ENCODE data around the gene WDFY4. TPM values are rescaled to one million over a fixed set of nuclear protein-coding genes. Genes with fewer than 3 reads are reported as not detected.

Gene WDFY4
- total and polyA plus RNA-seq, 4 experiments from 2014 or later = 0.29 to 1.00 (median 0.81) TPM; not detected in 1

DNA sequence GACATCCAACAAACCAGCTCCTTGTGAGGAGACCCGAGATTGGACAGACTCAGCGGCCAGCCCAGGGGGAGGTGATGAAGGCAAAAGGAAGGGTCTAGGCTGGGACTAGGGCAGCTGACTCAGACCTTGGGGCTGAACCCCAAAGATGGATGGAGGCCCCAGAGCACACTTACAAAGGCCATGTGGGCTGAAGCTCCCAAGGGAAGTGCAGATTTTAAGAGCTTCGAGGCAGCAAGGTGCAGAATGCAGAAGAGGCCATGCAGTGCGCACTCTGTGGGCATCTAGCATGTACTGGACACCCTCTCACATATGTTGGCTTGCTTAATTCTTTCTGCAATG is 11.8 kb downstream of the WDFY4 start:
- Histone ChIP-seq H3K4me3 (ENCODE audit: low read length in 2 of 2) (no peak overlapping the region), H3K9me3 (ENCODE audit: control insufficient read depth in 1 of 2, low read length in 2 of 2) (no peaks in the 10 kb centered on the region), H3K27me3 (ENCODE audit: insufficient read depth, low read length) (no peaks in the 10 kb centered on the region), H3K36me3 (ENCODE audit: insufficient read depth, low read length) (no peaks in the 10 kb centered on the region), H3K27ac (ENCODE audit: low read depth, low read length) (no peak overlapping the region), H3K4me1 (ENCODE audit: insufficient read depth, low read length) (no peaks in the 10 kb centered on the region)
- CTCF ChIA-PET (ENCODE audit: partially characterized antibody) = no interaction called here
- intact Hi-C loops (cut with micrococcal nuclease) = no loop called here
- no peaks in the 10 kb centered on the region for H3K9me3 Mint-ChIP-seq
- no peaks in the 10 kb centered on the region for H3K36me3 Mint-ChIP-seq
- H3K27ac Mint-ChIP-seq = no peak overlapping the region
- no peaks in the 10 kb centered on the region for H3K4me1 Mint-ChIP-seq
- no peak for DNase-seq
- peaks cover 1 to 7% of the 10 kb centered on the region in 2 donors for H3K27me3 Mint-ChIP-seq
- H3K4me3 Mint-ChIP-seq = no peak overlapping the region
- POLR2A ChIA-PET (ENCODE audit: partially characterized antibody) = no interaction called here

DNA sequence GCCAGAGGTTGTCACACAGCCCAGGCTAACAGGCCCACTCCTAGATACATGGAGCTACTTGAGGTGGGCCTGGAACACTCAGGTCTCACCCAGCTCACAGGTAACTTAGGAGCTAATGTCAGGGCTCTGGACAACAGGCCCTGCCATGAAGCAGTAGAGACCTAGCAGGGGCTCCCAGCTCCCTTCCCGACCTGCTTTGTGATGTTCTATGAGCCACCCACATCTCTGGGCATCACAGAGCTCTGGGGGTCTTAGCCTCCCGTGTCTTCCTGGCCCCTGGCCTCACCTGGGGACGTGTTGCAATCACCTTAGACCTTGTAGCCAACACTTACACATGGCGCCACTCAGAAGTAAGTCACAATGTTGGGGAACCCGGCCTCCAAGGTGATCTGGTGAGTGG is 12.4 kb downstream of the WDFY4 start:
- H3K36me3 Mint-ChIP-seq = no peaks in the 10 kb centered on the region
- no peaks in the 10 kb centered on the region for H3K4me1 Mint-ChIP-seq
- no peaks in the 10 kb centered on the region for H3K9me3 Mint-ChIP-seq
- H3K4me1 ChIP-seq (ENCODE audit: insufficient read depth, low read length) = no peaks in the 10 kb centered on the region
- CTCF ChIA-PET (ENCODE audit: partially characterized antibody) = no interaction called here
- no peaks in the 10 kb centered on the region for H3K36me3 ChIP-seq (ENCODE audit: insufficient read depth, low read length)
- no peaks in the 10 kb centered on the region for H3K27me3 ChIP-seq (ENCODE audit: insufficient read depth, low read length)
- no peak overlapping the region for H3K4me3 Mint-ChIP-seq
- intact Hi-C loops (cut with micrococcal nuclease) = no loop called here
- H3K27ac ChIP-seq (ENCODE audit: low read depth, low read length) = no peak overlapping the region
- H3K9me3 ChIP-seq (ENCODE audit: control insufficient read depth in 1 of 2, low read length in 2 of 2) = no peaks in the 10 kb centered on the region
- no peak overlapping the region for H3K4me3 ChIP-seq (ENCODE audit: low read length in 2 of 2)
- no peak for DNase-seq
- H3K27ac Mint-ChIP-seq = no peak overlapping the region
- H3K27me3 Mint-ChIP-seq = peaks cover 0 to 7% of the 10 kb centered on the region in 2 donors
- POLR2A ChIA-PET (ENCODE audit: partially characterized antibody) = no interaction called here

DNA sequence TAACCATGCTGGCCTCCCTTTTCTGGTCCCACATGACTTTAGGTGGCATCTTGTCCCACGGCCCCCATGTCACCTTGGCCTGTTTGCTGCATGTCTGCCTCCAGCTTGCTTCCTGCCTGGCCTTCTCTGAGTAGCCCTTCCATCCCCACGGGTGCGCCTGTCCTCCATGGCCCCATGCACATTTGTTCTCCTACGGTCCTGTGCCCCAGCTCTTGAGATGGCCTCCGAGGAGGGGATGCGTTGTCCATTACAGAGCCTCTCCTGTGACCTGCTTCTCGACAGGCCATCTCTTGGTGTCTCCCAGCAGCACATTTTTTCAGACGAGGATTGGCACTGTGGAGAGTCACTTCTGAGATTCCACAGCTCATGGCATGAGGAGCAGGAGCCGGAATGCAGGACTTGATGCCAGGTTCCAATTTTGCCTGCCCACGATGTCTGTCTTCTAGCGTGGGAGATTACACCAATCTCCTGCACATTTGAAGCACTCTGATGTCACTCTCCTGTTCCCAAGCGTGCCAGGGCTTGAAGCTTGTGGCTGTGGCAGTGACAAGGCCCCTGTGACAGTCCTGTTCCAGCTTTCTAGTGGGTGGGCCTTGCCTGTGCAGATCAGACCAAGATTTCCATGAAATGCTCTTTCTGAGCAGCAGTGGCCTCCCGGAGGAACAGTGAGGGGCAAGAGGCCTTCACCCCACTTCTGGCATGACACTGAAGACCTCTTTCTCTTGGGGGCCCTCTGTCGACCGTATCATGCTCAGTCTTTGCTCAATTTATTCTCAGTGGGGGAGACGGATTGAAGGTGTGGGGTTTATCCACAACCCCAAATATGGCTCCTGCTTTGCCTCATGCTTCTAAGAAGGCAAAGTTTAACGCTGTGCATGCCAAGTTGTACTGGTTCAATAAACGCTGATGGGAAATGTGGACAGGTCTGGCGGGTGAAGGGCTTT is 13.4 kb downstream of the WDFY4 start:
- intact Hi-C loops (cut with micrococcal nuclease) = no loop called here
- POLR2A ChIA-PET (ENCODE audit: partially characterized antibody) = no interaction called here
- Mint-ChIP-seq H3K36me3 (no peaks in the 10 kb centered on the region), H3K4me1 (no peaks in the 10 kb centered on the region), H3K9me3 (no peaks in the 10 kb centered on the region), H3K4me3 (no peak overlapping the region), H3K27me3 (peaks cover 0 to 7% of the 10 kb centered on the region in 2 donors), H3K27ac (no peak overlapping the region)
- DNase-seq = no peak
- no peaks in the 10 kb centered on the region for H3K4me1 ChIP-seq (ENCODE audit: insufficient read depth, low read length)
- H3K27me3 ChIP-seq (ENCODE audit: insufficient read depth, low read length) = no peaks in the 10 kb centered on the region
- H3K9me3 ChIP-seq (ENCODE audit: control insufficient read depth in 1 of 2, low read length in 2 of 2) = no peaks in the 10 kb centered on the region
- no peak overlapping the region for H3K27ac ChIP-seq (ENCODE audit: low read depth, low read length)
- CTCF ChIA-PET (ENCODE audit: partially characterized antibody) = no interaction called here
- no peak overlapping the region for H3K4me3 ChIP-seq (ENCODE audit: low read length in 2 of 2)
- H3K36me3 ChIP-seq (ENCODE audit: insufficient read depth, low read length) = no peaks in the 10 kb centered on the region

DNA sequence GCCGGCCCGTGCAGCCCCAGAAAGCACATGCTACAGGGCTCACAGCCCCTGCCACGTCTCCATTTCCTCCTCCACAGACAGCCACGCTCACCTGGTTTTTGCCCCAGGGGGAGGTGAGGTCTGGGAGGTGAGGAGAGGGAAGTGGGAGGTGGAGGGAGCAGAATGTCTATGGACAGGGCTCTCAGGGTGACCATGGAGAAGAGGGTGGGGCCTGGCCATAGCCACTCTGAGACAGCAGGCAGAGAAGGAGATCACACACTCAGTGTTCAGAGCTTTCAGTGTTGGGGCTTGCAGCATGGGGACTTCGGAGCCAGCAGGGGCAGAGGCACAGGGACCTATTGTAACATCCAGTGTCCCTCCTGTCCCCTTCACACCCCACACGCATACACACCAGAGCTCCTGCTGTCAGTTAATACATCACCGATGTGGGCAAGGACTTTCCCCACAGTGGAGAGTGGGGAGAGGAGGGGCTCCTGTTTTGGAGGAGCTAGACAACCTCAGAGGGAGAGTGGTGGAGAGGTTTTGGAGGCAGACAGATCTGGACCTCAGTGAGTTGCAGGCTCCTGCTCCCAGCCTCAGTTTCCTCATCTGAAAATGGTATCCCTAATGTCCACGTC is 14.4 kb downstream of the WDFY4 start:
- Mint-ChIP-seq H3K36me3 (no peaks in the 10 kb centered on the region), H3K27ac (no peak overlapping the region), H3K27me3 (peaks cover 0 to 7% of the 10 kb centered on the region in 2 donors), H3K4me1 (no peaks in the 10 kb centered on the region), H3K9me3 (no peaks in the 10 kb centered on the region), H3K4me3 (no peak overlapping the region)
- no peak for DNase-seq
- no peaks in the 10 kb centered on the region for H3K27me3 ChIP-seq (ENCODE audit: insufficient read depth, low read length)
- intact Hi-C loops (cut with micrococcal nuclease) = no loop called here
- H3K27ac ChIP-seq (ENCODE audit: low read depth, low read length) = no peak overlapping the region
- no peaks in the 10 kb centered on the region for H3K9me3 ChIP-seq (ENCODE audit: control insufficient read depth in 1 of 2, low read length in 2 of 2)
- no peaks in the 10 kb centered on the region for H3K36me3 ChIP-seq (ENCODE audit: insufficient read depth, low read length)
- ChIA-PET CTCF (ENCODE audit: partially characterized antibody) (no interaction called here), POLR2A (ENCODE audit: partially characterized antibody) (no interaction called here)
- no peaks in the 10 kb centered on the region for H3K4me1 ChIP-seq (ENCODE audit: insufficient read depth, low read length)
- H3K4me3 ChIP-seq (ENCODE audit: low read length in 2 of 2) = no peak overlapping the region

DNA sequence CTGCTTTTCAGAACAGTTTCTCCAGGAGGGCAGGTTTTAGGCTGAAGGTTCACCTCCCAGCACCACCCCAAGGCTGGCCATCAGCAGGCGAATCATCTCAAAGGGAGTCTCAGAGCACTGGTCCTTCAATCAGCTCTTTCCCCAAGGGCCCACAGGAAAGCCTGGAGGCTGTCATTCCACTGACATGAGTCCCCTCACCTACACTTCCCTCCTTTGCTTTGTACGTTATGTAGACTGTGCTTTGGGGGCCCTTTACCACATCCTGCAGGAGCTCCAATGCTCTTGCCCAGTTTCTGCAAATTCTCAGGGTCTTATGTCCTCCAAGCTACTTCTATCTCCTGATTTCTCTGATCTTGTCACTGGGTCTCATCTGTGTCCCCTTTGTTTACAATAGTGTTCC is 15.4 kb downstream of the WDFY4 start:
- H3K27ac Mint-ChIP-seq = no peak overlapping the region

DNA sequence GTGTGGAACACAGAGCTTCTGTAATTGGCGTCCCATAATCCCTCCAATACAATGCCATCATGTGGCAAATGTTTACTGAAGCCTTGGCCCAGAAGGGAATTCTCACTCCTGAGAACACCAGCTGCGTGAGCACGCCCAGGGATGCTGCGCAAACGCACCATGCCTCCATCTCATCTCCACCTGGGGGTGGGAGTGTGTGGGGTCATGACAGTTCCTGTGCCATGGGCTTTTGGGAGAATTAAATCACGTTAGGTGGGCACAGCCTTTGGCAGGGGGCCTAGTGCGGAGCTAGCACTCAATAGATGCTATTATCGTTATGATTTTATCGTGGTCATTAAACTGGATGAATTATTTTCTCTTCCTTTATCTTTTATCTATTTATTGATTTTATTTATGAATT is 15.8 kb downstream of the WDFY4 start:
- ChIA-PET POLR2A (ENCODE audit: partially characterized antibody) (no interaction called here), CTCF (ENCODE audit: partially characterized antibody) (no interaction called here)
- Histone ChIP-seq H3K27me3 (ENCODE audit: insufficient read depth, low read length) (no peaks in the 10 kb centered on the region), H3K27ac (ENCODE audit: low read depth, low read length) (no peak overlapping the region), H3K4me3 (ENCODE audit: low read length in 2 of 2) (no peak overlapping the region), H3K9me3 (ENCODE audit: control insufficient read depth in 1 of 2, low read length in 2 of 2) (no peaks in the 10 kb centered on the region), H3K4me1 (ENCODE audit: insufficient read depth, low read length) (no peaks in the 10 kb centered on the region), H3K36me3 (ENCODE audit: insufficient read depth, low read length) (no peaks in the 10 kb centered on the region)
- no peak overlapping the region for H3K27ac Mint-ChIP-seq
- intact Hi-C loops (cut with micrococcal nuclease) = no loop called here
- no peaks in the 10 kb centered on the region for H3K9me3 Mint-ChIP-seq
- DNase-seq = no peak
- H3K4me3 Mint-ChIP-seq = no peak overlapping the region
- H3K36me3 Mint-ChIP-seq = no peaks in the 10 kb centered on the region
- peaks cover 0 to 5% of the 10 kb centered on the region in 2 donors for H3K27me3 Mint-ChIP-seq
- H3K4me1 Mint-ChIP-seq = no peaks in the 10 kb centered on the region

More for the DNA sequence above, 15.4 kb downstream of the WDFY4 start:
- H3K36me3 Mint-ChIP-seq = no peaks in the 10 kb centered on the region
- Histone ChIP-seq H3K27ac (ENCODE audit: low read depth, low read length) (no peak overlapping the region), H3K36me3 (ENCODE audit: insufficient read depth, low read length) (no peaks in the 10 kb centered on the region), H3K4me1 (ENCODE audit: insufficient read depth, low read length) (no peaks in the 10 kb centered on the region), H3K4me3 (ENCODE audit: low read length in 2 of 2) (no peak overlapping the region), H3K9me3 (ENCODE audit: control insufficient read depth in 1 of 2, low read length in 2 of 2) (no peaks in the 10 kb centered on the region), H3K27me3 (ENCODE audit: insufficient read depth, low read length) (no peaks in the 10 kb centered on the region)
- H3K9me3 Mint-ChIP-seq = no peaks in the 10 kb centered on the region
- POLR2A ChIA-PET (ENCODE audit: partially characterized antibody) = no interaction called here
- no peak for DNase-seq
- no peak overlapping the region for H3K4me3 Mint-ChIP-seq
- peaks cover 0 to 5% of the 10 kb centered on the region in 2 donors for H3K27me3 Mint-ChIP-seq
- H3K4me1 Mint-ChIP-seq = no peaks in the 10 kb centered on the region
- intact Hi-C loops (cut with micrococcal nuclease) = no loop called here
- CTCF ChIA-PET (ENCODE audit: partially characterized antibody) = no interaction called here

DNA sequence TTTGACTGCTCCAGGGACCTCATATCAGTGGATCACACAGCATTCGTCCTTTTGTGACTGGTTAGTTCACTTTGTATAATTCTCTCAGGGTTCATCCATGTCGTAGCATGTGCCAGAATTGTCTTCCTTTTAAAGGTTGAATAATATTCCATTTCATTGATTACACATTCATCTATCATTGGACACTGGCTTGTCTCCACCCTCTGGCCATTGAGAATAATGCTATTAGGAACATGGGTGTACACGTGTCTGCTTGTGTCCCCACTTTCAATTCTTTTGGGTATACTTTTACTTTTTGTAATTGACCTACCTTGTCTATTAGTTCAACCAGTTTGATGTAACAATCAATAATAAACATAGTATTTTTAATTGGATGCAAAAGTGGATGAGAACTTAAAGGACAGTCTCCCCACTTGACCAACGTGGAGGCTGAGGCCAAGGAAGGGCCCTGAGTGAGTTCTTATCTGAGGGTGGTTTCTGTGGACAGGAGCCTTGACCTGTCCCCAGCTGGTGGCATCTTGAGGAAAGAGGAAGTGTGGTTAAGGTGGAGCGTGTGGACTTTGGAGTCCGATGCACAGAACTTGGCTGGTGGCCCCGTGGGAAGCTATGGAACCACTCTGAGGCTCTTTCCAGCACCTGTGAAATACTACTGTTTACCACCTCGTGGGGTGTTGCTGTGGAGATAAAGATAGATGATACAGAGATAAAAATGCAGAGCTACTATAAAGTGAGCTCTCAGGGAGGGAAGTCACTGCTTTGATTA is 16.6 kb downstream of the WDFY4 start:
- intact Hi-C loops (cut with micrococcal nuclease) = no loop called here
- Mint-ChIP-seq H3K4me1 (no peaks in the 10 kb centered on the region), H3K4me3 (no peak overlapping the region), H3K9me3 (no peaks in the 10 kb centered on the region), H3K27ac (no peak overlapping the region), H3K36me3 (no peaks in the 10 kb centered on the region), H3K27me3 (peaks cover 0 to 10% of the 10 kb centered on the region in 2 donors)
- H3K4me3 ChIP-seq (ENCODE audit: low read length in 2 of 2) = no peak overlapping the region
- H3K27me3 ChIP-seq (ENCODE audit: insufficient read depth, low read length) = no peaks in the 10 kb centered on the region
- DNase-seq = no peak
- no peaks in the 10 kb centered on the region for H3K9me3 ChIP-seq (ENCODE audit: control insufficient read depth in 1 of 2, low read length in 2 of 2)
- CTCF ChIA-PET (ENCODE audit: partially characterized antibody) = no interaction called here
- POLR2A ChIA-PET (ENCODE audit: partially characterized antibody) = no interaction called here
- no peaks in the 10 kb centered on the region for H3K36me3 ChIP-seq (ENCODE audit: insufficient read depth, low read length)
- no peaks in the 10 kb centered on the region for H3K4me1 ChIP-seq (ENCODE audit: insufficient read depth, low read length)
- no peak overlapping the region for H3K27ac ChIP-seq (ENCODE audit: low read depth, low read length)

All from CD4-positive, alpha-beta memory T cell (primary cell).